ENCODE measurements around the gene POMT2.

The POMT2 gene

DNA sequence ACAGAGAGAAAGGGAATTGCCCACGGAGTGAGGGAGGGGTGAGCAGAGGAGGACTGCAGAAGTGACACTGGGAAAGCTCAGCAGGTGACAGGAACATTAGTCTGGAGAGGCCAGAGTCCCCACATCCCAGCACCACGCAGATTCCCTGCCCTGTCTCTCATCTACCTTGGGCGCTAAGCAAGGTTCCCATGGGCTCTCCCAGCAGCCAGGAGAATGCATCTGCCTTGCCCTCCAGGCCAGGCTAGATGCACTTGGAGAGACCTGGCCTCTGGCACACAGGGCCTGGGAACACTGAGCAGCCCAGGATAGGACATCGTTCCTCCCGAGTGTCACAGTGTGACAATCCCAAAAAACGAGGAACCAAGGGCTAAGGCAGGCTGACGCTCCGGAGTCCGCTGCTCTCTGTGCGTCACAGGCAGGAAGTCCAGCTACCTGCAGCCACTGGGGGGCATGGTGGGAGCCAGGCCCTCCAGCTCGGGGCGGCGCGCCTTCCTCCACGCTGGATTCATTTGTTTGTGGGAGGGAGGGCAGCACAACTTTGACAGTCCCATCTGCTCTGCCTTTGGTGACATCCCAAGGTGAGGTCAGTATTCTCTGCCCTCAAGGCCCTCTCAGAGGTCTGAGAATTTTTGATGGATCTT is 44.3 kb downstream of the POMT2 start:
- Histone ChIP-seq H3K4me1 (ENCODE audit: insufficient read depth, low read length, severe bottlenecking) (no peaks in the 10 kb centered on the region), H3F3A (ENCODE audit: insufficient read depth, low read length) (no peaks in the 10 kb centered on the region), H3K9ac (ENCODE audit: low read length) (no peak overlapping the region), H2AFZ (ENCODE audit: low read length) (no peak overlapping the region), H3K36me3 (ENCODE audit: insufficient read depth, low read length) (no peaks in the 10 kb centered on the region), H3K27me3 (ENCODE audit: insufficient read depth, low read length) (peaks cover 4% of the 10 kb centered on the region; the same call in 1 of the 2 replicates), H3K4me2 (ENCODE audit: low read length) (no peak overlapping the region), H3K9me3 (ENCODE audit: low read length) (no peaks in the 10 kb centered on the region), H3K79me2 (ENCODE audit: insufficient read depth, low read length) (no peaks in the 10 kb centered on the region), H4K20me1 (ENCODE audit: insufficient read depth, low read length) (no peaks in the 10 kb centered on the region), H3K9me2 (ENCODE audit: low read depth, low read length) (no peaks in the 10 kb centered on the region), H3K27ac (ENCODE audit: low read depth, low read length, poor library complexity, severe bottlenecking) (no peak overlapping the region), H3K4me3 (ENCODE audit: low read depth, low read length, poor library complexity, severe bottlenecking) (no peak overlapping the region)
- TF ChIP-seq, protein P1, sequence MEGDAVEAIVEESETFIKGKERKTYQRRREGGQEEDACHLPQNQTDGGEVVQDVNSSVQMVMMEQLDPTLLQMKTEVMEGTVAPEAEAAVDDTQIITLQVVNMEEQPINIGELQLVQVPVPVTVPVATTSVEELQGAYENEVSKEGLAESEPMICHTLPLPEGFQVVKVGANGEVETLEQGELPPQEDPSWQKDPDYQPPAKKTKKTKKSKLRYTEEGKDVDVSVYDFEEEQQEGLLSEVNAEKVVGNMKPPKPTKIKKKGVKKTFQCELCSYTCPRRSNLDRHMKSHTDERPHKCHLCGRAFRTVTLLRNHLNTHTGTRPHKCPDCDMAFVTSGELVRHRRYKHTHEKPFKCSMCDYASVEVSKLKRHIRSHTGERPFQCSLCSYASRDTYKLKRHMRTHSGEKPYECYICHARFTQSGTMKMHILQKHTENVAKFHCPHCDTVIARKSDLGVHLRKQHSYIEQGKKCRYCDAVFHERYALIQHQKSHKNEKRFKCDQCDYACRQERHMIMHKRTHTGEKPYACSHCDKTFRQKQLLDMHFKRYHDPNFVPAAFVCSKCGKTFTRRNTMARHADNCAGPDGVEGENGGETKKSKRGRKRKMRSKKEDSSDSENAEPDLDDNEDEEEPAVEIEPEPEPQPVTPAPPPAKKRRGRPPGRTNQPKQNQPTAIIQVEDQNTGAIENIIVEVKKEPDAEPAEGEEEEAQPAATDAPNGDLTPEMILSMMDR (IDR thresholded peaks at IDR 0.05; ENCODE audit: low read length), result no peak
- TF ChIP-seq EZH2 (IDR thresholded peaks at IDR 0.05; ENCODE audit: borderline replicate concordance, low read length), result no peak

DNA sequence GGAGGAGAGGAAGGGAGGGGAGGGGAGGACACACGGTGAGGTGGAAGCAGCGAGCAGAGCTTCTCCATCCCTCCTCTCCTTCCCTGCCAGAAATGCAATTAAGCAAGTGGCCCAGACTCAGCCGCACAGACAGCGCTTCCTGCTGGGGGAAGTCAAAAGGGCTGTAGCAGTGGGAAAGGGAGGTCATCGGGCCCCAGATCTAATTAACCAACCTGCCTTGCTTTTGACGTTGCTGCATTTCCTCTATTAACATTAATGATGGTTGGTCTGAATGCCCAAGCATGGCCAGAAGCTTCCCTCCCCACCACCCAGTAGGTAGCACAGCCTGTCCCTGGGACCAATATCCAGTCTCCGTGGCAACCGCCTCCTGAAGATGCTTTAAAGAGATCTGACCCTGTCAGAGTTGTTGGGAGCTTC is 45.1 kb downstream of the POMT2 start:
- Histone ChIP-seq H3K27me3 (ENCODE audit: insufficient read depth, low read length) (peaks cover 4% of the 10 kb centered on the region; the same call in 1 of the 2 replicates), H2AFZ (ENCODE audit: low read length) (no peak overlapping the region), H4K20me1 (ENCODE audit: insufficient read depth, low read length) (no peaks in the 10 kb centered on the region), H3K79me2 (ENCODE audit: insufficient read depth, low read length) (no peaks in the 10 kb centered on the region), H3K9me2 (ENCODE audit: low read depth, low read length) (no peaks in the 10 kb centered on the region), H3K4me2 (ENCODE audit: low read length) (no peak overlapping the region), H3K4me3 (ENCODE audit: low read depth, low read length, poor library complexity, severe bottlenecking) (no peak overlapping the region), H3K36me3 (ENCODE audit: insufficient read depth, low read length) (no peaks in the 10 kb centered on the region), H3K4me1 (ENCODE audit: insufficient read depth, low read length, severe bottlenecking) (no peaks in the 10 kb centered on the region), H3K27ac (ENCODE audit: low read depth, low read length, poor library complexity, severe bottlenecking) (no peak overlapping the region), H3K9me3 (ENCODE audit: low read length) (no peaks in the 10 kb centered on the region), H3F3A (ENCODE audit: insufficient read depth, low read length) (no peaks in the 10 kb centered on the region), H3K9ac (ENCODE audit: low read length) (no peak overlapping the region)
- TF ChIP-seq, protein P1 (IDR thresholded peaks at IDR 0.05; ENCODE audit: low read length), result no peak
- no peak for TF ChIP-seq EZH2 (IDR thresholded peaks at IDR 0.05; ENCODE audit: borderline replicate concordance, low read length)

DNA sequence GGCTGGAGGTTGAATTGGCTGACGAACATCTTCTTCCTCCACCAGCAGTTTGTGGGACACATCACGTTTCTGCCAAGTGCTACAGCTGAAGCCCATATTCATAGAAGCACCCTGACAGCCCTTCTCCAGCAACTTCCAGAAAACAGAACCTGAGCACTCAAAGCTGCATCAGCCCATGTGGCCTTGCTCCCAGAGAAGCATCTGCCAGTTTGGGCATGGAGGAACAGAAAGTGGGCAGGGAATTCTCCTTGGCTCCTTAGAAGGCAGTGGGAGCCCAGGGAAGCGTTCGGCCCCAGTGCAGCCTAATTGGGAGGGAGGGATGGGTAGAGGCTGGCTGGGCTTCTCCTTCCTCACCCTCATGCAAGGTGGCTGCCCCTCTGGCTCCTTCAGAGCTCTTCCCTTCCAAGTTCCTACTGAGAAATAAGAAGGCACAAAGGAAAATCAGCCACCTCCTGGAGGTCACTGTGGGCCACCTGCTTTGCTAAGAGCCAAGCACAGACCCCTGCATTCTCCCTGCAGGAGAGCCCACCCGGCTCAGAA is 45.6 kb downstream of the POMT2 start:
- TF ChIP-seq EZH2 (IDR thresholded peaks at IDR 0.05; ENCODE audit: borderline replicate concordance, low read length), result no peak
- TF ChIP-seq, protein P1 (IDR thresholded peaks at IDR 0.05; ENCODE audit: low read length), result no peak
- H3K9me2 ChIP-seq (ENCODE audit: low read depth, low read length), result no peaks in the 10 kb centered on the region
- H3K4me2 ChIP-seq (ENCODE audit: low read length), result no peak overlapping the region
- H3K36me3 ChIP-seq (ENCODE audit: insufficient read depth, low read length), result no peaks in the 10 kb centered on the region
- H3K9me3 ChIP-seq (ENCODE audit: low read length), result no peaks in the 10 kb centered on the region
- H3K27ac ChIP-seq (ENCODE audit: low read depth, low read length, poor library complexity, severe bottlenecking), result no peak overlapping the region
- H3K27me3 ChIP-seq (ENCODE audit: insufficient read depth, low read length), result peaks cover 4% of the 10 kb centered on the region; the same call in 1 of the 2 replicates
- H3K9ac ChIP-seq (ENCODE audit: low read length), result no peak overlapping the region
- H3K4me3 ChIP-seq (ENCODE audit: low read depth, low read length, poor library complexity, severe bottlenecking), result no peak overlapping the region
- no peaks in the 10 kb centered on the region for H3K4me1 ChIP-seq (ENCODE audit: insufficient read depth, low read length, severe bottlenecking)
- H3F3A ChIP-seq (ENCODE audit: insufficient read depth, low read length), result no peaks in the 10 kb centered on the region
- no peak overlapping the region for H2AFZ ChIP-seq (ENCODE audit: low read length)
- H4K20me1 ChIP-seq (ENCODE audit: insufficient read depth, low read length), result no peaks in the 10 kb centered on the region
- no peaks in the 10 kb centered on the region for H3K79me2 ChIP-seq (ENCODE audit: insufficient read depth, low read length)
